ENCODE results near the gene FGF18.
"Not testable (repeated sequence)": the region's sequence is repeated elsewhere in the genome, so short reads cannot be mapped to it uniquely, and the experiment has no call there.

FGF18 gene

DNA sequence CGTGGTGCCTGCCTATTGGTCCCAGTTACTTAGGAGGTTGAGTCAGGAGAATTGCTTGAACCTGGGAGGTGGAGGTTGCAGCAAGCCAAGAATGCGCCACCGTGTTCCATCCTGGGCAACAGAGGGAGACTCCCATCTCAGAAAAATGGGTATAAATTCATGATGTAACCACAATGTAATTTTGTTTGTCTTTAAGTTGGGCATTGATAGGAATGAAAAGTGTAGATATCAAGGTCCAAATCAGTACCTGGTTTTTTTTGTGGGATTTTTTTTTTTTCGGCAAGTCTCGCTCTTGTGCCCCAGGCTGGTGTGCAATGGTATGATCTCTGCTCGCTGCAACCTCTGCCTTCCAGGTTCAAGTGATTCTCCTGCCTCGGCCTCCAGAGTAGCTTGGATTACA lies 24.4 kb upstream of the FGF18 start:
- Histone ChIP-seq H3K9me3 (ENCODE audit: control insufficient read depth, insufficient read depth, low read depth, low read length) (no peaks in the 10 kb centered on the region), H3K27ac (ENCODE audit: extremely low read depth, low read depth, low read length) (no peak overlapping the region), H3K36me3 (ENCODE audit: control insufficient read depth in 2 of 2, insufficient read depth in 1 of 2, low read length in 2 of 2) (peaks cover 87 to 100% of the 10 kb centered on the region in 2 experiments), H3K4me1 (ENCODE audit: control insufficient read depth, insufficient read depth, low read length) (no peaks in the 10 kb centered on the region), H3K4me3 (ENCODE audit: low read depth, low read length) (no peak overlapping the region)
- POLR2A ChIA-PET: no interaction called here
- no peak for TF ChIP-seq ZBTB20 (tag by site-specific recombination; IDR thresholded peaks at IDR 0.05)
- TF ChIP-seq, protein P1, sequence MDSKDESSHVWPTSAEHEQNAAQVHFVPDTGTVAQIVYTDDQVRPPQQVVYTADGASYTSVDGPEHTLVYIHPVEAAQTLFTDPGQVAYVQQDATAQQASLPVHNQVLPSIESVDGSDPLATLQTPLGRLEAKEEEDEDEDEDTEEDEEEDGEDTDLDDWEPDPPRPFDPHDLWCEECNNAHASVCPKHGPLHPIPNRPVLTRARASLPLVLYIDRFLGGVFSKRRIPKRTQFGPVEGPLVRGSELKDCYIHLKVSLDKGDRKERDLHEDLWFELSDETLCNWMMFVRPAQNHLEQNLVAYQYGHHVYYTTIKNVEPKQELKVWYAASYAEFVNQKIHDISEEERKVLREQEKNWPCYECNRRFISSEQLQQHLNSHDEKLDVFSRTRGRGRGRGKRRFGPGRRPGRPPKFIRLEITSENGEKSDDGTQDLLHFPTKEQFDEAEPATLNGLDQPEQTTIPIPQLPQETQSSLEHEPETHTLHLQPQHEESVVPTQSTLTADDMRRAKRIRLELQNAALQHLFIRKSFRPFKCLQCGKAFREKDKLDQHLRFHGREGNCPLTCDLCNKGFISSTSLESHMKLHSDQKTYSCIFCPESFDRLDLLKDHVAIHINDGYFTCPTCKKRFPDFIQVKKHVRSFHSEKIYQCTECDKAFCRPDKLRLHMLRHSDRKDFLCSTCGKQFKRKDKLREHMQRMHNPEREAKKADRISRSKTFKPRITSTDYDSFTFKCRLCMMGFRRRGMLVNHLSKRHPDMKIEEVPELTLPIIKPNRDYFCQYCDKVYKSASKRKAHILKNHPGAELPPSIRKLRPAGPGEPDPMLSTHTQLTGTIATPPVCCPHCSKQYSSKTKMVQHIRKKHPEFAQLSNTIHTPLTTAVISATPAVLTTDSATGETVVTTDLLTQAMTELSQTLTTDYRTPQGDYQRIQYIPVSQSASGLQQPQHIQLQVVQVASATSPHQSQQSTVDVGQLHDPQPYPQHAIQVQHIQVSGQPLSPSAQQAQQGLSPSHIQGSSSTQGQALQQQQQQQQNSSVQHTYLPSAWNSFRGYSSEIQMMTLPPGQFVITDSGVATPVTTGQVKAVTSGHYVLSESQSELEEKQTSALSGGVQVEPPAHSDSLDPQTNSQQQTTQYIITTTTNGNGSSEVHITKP (tag by site-specific recombination; IDR thresholded peaks at IDR 0.05): peak; percentile 75
- CTCF ChIA-PET: no interaction called here

DNA sequence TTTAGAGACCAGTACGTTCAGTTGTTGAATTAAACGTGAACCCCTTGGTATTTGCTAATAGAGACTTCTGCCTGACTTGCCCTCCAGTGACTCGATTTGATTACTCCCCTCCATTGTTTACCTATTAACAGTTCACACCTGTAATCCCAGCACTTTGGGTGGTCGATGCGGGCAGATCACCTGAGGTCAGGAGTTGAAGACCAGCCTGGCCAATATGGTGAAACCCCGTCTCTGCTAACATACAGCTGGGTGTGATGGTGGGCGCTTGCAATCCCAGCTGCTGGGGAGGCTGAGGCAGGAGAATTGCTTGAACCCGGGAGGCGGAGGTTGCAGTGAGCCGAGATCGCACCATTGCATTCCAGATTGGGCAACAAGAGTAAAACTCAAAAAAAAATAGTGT lies 22.9 kb upstream of the FGF18 start:
- H3K4me1 ChIP-seq (ENCODE audit: control insufficient read depth, insufficient read depth, low read length); CTCF ChIA-PET; H3K9me3 ChIP-seq (ENCODE audit: control insufficient read depth, insufficient read depth, low read depth, low read length); H3K4me3 ChIP-seq (ENCODE audit: low read depth, low read length); H3K27ac ChIP-seq (ENCODE audit: extremely low read depth, low read depth, low read length): not testable (repeated sequence)
- TF ChIP-seq, protein P2, sequence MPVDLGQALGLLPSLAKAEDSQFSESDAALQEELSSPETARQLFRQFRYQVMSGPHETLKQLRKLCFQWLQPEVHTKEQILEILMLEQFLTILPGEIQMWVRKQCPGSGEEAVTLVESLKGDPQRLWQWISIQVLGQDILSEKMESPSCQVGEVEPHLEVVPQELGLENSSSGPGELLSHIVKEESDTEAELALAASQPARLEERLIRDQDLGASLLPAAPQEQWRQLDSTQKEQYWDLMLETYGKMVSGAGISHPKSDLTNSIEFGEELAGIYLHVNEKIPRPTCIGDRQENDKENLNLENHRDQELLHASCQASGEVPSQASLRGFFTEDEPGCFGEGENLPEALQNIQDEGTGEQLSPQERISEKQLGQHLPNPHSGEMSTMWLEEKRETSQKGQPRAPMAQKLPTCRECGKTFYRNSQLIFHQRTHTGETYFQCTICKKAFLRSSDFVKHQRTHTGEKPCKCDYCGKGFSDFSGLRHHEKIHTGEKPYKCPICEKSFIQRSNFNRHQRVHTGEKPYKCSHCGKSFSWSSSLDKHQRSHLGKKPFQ (tag by site-specific recombination; IDR thresholded peaks at IDR 0.05): peak; percentile 73
- peaks cover 98 to 100% of the 10 kb centered on the region in 2 experiments for H3K36me3 ChIP-seq (ENCODE audit: control insufficient read depth in 2 of 2, insufficient read depth in 1 of 2, low read length in 2 of 2)
- POLR2A ChIA-PET: interaction anchor here (0.6 to 1.2 kb wide), 2 partner anchors 10 to 1686 kb away, joined by 3 to 6 read pairs; partner anchors contain the start of gene NPM1

DNA sequence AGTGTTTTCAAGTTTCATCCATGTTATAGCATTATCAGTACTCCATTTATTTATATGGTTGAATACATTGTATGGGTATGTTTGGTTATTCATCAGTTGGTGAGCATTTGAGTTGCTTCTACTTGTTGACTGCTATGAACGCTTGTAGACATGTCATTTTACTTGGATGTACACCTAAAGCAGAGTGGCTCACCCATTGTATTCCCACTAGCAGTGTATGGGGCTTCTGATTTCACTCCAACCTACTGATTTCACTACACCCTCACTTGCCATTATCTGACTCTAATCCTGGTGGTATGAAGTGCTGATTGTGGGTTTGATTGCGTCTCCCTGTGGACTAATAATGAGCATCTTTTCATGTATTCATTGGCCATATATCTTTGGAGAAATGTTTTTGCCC lies 22.3 kb upstream of the FGF18 start:
- peaks cover 94 to 99% of the 10 kb centered on the region in 2 experiments for H3K36me3 ChIP-seq (ENCODE audit: control insufficient read depth in 2 of 2, insufficient read depth in 1 of 2, low read length in 2 of 2)
- CTCF ChIA-PET: interaction anchor here (0.7 kb wide), 2 partner anchors 105 to 488 kb away, joined by 4 to 5 read pairs; no protein-coding TSS in a partner anchor

DNA sequence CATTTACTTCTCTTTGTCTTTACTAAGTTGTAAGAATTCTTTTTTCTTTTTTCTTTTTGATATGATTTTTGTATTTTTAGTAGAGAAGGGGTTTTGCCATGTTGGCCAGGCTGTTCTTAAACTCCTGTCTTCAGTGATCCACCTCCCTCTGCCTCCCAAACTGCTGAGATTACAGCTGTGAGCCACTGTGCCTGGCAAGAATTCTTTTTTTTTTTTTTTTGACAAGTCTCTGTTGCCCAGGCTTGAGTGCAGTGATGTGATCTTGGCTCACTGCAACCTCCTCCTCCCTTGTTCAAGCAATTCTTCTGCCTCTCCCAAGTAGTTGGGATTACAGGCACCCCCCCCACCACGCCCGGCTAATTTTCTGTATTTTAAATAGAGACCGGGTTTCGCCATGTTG lies 21.8 kb upstream of the FGF18 start:
- CTCF ChIA-PET: interaction anchor here (0.7 kb wide), 2 partner anchors 105 to 487 kb away, joined by 4 to 5 read pairs; no protein-coding TSS in a partner anchor
- TF ChIP-seq ZNF341 (tag by site-specific recombination; IDR thresholded peaks at IDR 0.05; ENCODE audit: low read depth): peak; percentile 63
- TF ChIP-seq, protein P3, sequence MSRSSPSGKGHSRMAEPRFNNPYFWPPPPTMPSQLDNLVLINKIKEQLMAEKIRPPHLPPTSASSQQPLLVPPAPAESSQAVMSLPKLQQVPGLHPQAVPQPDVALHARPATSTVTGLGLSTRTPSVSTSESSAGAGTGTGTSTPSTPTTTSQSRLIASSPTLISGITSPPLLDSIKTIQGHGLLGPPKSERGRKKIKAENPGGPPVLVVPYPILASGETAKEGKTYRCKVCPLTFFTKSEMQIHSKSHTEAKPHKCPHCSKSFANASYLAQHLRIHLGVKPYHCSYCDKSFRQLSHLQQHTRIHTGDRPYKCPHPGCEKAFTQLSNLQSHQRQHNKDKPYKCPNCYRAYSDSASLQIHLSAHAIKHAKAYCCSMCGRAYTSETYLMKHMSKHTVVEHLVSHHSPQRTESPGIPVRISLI (tag by site-specific recombination; IDR thresholded peaks at IDR 0.05): 0 out of 2 replicates have a peak, but pooled peaks have one; percentile 26
- TF ChIP-seq, protein P4, sequence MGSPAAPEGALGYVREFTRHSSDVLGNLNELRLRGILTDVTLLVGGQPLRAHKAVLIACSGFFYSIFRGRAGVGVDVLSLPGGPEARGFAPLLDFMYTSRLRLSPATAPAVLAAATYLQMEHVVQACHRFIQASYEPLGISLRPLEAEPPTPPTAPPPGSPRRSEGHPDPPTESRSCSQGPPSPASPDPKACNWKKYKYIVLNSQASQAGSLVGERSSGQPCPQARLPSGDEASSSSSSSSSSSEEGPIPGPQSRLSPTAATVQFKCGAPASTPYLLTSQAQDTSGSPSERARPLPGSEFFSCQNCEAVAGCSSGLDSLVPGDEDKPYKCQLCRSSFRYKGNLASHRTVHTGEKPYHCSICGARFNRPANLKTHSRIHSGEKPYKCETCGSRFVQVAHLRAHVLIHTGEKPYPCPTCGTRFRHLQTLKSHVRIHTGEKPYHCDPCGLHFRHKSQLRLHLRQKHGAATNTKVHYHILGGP (tag by site-specific recombination; IDR thresholded peaks at IDR 0.05): no peak
- Histone ChIP-seq H3K4me3 (ENCODE audit: low read depth, low read length) (no peak overlapping the region), H3K36me3 (ENCODE audit: control insufficient read depth in 2 of 2, insufficient read depth in 1 of 2, low read length in 2 of 2) (peaks cover 90 to 95% of the 10 kb centered on the region in 2 experiments), H3K9me3 (ENCODE audit: control insufficient read depth, insufficient read depth, low read depth, low read length) (no peaks in the 10 kb centered on the region), H3K27ac (ENCODE audit: extremely low read depth, low read depth, low read length) (0 out of 2 replicates have a peak overlapping the region, but pooled peaks have one; percentile 5), H3K4me1 (ENCODE audit: control insufficient read depth, insufficient read depth, low read length) (no peaks in the 10 kb centered on the region)
- POLR2A ChIA-PET: no interaction called here

More for the DNA sequence above, 22.3 kb upstream of the FGF18 start:
- Histone ChIP-seq H3K4me1 (ENCODE audit: control insufficient read depth, insufficient read depth, low read length) (no peaks in the 10 kb centered on the region), H3K9me3 (ENCODE audit: control insufficient read depth, insufficient read depth, low read depth, low read length) (no peaks in the 10 kb centered on the region), H3K4me3 (ENCODE audit: low read depth, low read length) (no peak overlapping the region), H3K27ac (ENCODE audit: extremely low read depth, low read depth, low read length) (0 out of 2 replicates have a peak overlapping the region, but pooled peaks have one; percentile 5)
- no peak for TF ChIP-seq ZNF561 (tag by site-specific recombination; IDR thresholded peaks at IDR 0.05; ENCODE audit: borderline replicate concordance)
- peak; percentile 48; the same call in 1 of the 2 replicates for TF ChIP-seq PRDM1 (tag by site-specific recombination; IDR thresholded peaks at IDR 0.05)
- TF ChIP-seq MZF1 (tag by site-specific recombination; IDR thresholded peaks at IDR 0.05; ENCODE audit: borderline replicate concordance): no peak
- no peak for TF ChIP-seq ZNF585B (tag by site-specific recombination; IDR thresholded peaks at IDR 0.05)
- TF ChIP-seq SCRT2 (tag by site-specific recombination; IDR thresholded peaks at IDR 0.05): peak; percentile 54
- TF ChIP-seq, protein P5, sequence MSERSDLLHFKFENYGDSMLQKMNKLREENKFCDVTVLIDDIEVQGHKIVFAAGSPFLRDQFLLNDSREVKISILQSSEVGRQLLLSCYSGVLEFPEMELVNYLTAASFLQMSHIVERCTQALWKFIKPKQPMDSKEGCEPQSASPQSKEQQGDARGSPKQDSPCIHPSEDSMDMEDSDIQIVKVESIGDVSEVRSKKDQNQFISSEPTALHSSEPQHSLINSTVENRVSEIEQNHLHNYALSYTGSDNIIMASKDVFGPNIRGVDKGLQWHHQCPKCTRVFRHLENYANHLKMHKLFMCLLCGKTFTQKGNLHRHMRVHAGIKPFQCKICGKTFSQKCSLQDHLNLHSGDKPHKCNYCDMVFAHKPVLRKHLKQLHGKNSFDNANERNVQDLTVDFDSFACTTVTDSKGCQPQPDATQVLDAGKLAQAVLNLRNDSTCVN (tag by site-specific recombination; optimal IDR thresholded peaks at IDR 0.05): no peak
- POLR2A ChIA-PET: interaction anchor here (0.6 kb wide), 1 partner anchor 1685 kb away, joined by 3 read pairs; no protein-coding TSS in a partner anchor

DNA sequence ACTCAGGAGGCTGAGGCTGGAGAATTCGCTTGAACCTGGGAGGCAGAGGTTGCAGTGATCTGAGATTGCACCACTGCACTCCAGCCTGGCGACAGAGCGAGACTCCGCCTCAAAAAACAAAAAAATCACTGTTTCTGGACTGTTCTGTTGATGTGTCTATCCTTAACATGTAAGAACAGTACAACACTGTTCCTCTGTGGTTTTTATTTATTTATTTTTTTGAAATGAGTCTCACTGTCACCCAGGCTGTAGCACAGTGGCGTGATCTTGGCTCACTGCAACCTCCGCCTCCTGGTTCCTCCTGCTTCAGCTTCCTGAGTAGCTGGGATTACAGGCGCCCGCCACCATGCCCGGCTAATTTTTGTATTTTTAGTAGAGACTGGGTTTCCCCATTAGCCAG lies 20.8 kb upstream of the FGF18 start:
- CTCF ChIA-PET; H3K4me3 ChIP-seq (ENCODE audit: low read depth, low read length); H3K4me1 ChIP-seq (ENCODE audit: control insufficient read depth, insufficient read depth, low read length); H3K9me3 ChIP-seq (ENCODE audit: control insufficient read depth, insufficient read depth, low read depth, low read length); H3K27ac ChIP-seq (ENCODE audit: extremely low read depth, low read depth, low read length): not testable (repeated sequence)
- peaks cover 80 to 84% of the 10 kb centered on the region in 2 experiments for H3K36me3 ChIP-seq (ENCODE audit: control insufficient read depth in 2 of 2, insufficient read depth in 1 of 2, low read length in 2 of 2)
- POLR2A ChIA-PET: interaction anchor here (2.1 kb wide), 1 partner anchor 10 kb away, joined by 9 read pairs; the partner anchor contains the start of gene NPM1
